ENCODE results near the gene ZNF33A. TPM values are rescaled to one million over a fixed set of nuclear protein-coding genes. Genes with fewer than 3 reads are reported as not detected.
A peak's percentile ranks its signal among the peaks of the same experiment; 100 is the strongest.

ZNF33A gene
- total and polyA plus RNA-seq, 10 of the 15 experiments (the other 5 are each of a cell fraction or from before 2014, with no cell fraction given): 9.8 to 29.9 (median 18.3) TPM

- Histone ChIP-seq H3K79me2 (ENCODE audit: control insufficient read depth, insufficient read depth, low read length) (peaks cover 4% of the 10 kb centered on the region), H4K20me1 (ENCODE audit: control insufficient read depth, insufficient read depth) (no peaks in the 10 kb centered on the region), H3K4me3 (peak overlapping the region; percentile 76), H3K27me3 (replicated peaks in 1 of 2; ENCODE audit: control insufficient read depth in 2 of 2, insufficient read depth in 2 of 2, low read length in 1 of 2) (no peaks in the 10 kb centered on the region), H3K4me2 (ENCODE audit: control insufficient read depth, insufficient read depth) (peak overlapping the region; percentile 95), H3K27ac (ENCODE audit: control insufficient read depth, insufficient read depth) (peak overlapping the region; percentile 90), H3K4me1 (ENCODE audit: control insufficient read depth, insufficient read depth, low read length) (no peaks in the 10 kb centered on the region), H3K9me3 (replicated peaks; ENCODE audit: control insufficient read depth, insufficient read depth, low read length) (no peaks in the 10 kb centered on the region), H3K36me3 (ENCODE audit: control insufficient read depth in 2 of 2, insufficient read depth in 2 of 2, low read length in 1 of 2) (no peaks in the 10 kb centered on the region), H3K9ac (ENCODE audit: control insufficient read depth, insufficient read depth, low read length) (peak overlapping the region; percentile 88), H2AFZ (ENCODE audit: control insufficient read depth, low read depth, low read length) (peak overlapping the region; percentile 85)
- 16% methylated on average over 5 of the region's 5 CpGs for WGBS (ENCODE audit: insufficient coverage, insufficient replicate concordance, low lambda C conversion rate, missing lambda C conversion rate)
- no peak for FAIRE-seq
- no peak for DNase-seq (ENCODE audit: low read depth, low spot score)
- SMC1A ChIA-PET (ENCODE audit: uncharacterized antibody, unreplicated experiment): interaction anchor here (0.9 to 1.8 kb wide), 13 partner anchors 11 to 391 kb away, joined by 3 to 6 read pairs (median 3); partner anchors contain the start of genes ZNF248 and ZNF33A
- TF ChIP-seq RUNX3 (IDR thresholded peaks at IDR 0.05; ENCODE audit: low read length) (0 out of 2 replicates have a peak, but pooled peaks have one; percentile 19), MLLT1 (IDR thresholded peaks at IDR 0.05) (0 out of 2 replicates have a peak, but pooled peaks have one; percentile 9), ATF2 (IDR thresholded peaks at IDR 0.05; ENCODE audit: low read length) (peak; percentile 17; the same call in 1 of the 2 replicates), NFYB (IDR thresholded peaks at IDR 0.05; ENCODE audit: insufficient read depth, low read depth, low read length) (no peak), YY1 (IDR thresholded peaks at IDR 0.05; ENCODE audit: low read depth, low read length) (peak; percentile 60; the same call in 1 of the 2 replicates), LARP7 (IDR thresholded peaks at IDR 0.05) (no peak)
- in situ Hi-C loops (cut with MboI): loop anchor here (10.0 kb wide), 1 partner anchor 121 kb away; the partner anchor contains the start of gene ZNF248
- RAD21 ChIA-PET (ENCODE audit: unreplicated experiment): interaction anchor here (0.8 to 2.5 kb wide), 4 partner anchors 35 to 390 kb away, joined by 4 to 12 read pairs (median 8); partner anchors contain the start of genes ZNF33A and ZNF37A
- ATAC-seq: no peak; the same call in 2 of the 3 replicates
- intact Hi-C loops (cut with micrococcal nuclease; ENCODE audit: unreplicated experiment): loop anchor here (5.0 kb wide), 2 partner anchors 52 to 387 kb away; no protein-coding TSS in a partner anchor
- POLR2A ChIA-PET: interaction anchor here (0.5 to 3.0 kb wide), 5 partner anchors 13 to 223 kb away, joined by 3 to 14 read pairs (median 3); partner anchors contain the start of gene ZNF33A
- CTCF ChIA-PET: interaction anchor here (0.6 to 2.7 kb wide), 10 partner anchors 10 to 563 kb away, joined by 3 to 26 read pairs (median 3); partner anchors contain the start of genes ZNF33A and ZNF37A
- TSS peak; percentile 71 for BruUV-seq (replicated peaks)
Observed at GRCh38 chr10:37975401-37975991, 35.0 kb upstream of the ZNF33A start.
